Activated CD4-positive, CD25-positive, alpha-beta regulatory T cell treated with anti-CD3 and anti-CD28 coated beads, Interleukin-2, amount 50 U/mL, for 72 hours (primary cell): ENCODE measurements around the gene FAM216A.
"Not testable (repeated sequence)": the region's sequence is repeated elsewhere in the genome, so short reads cannot be mapped to it uniquely, and the experiment has no call there.

Experiments
- DNase-seq: peaks from one replicate; pipeline ENCODE4 v3.0.0; 2021

FAM216A gene, protein sequence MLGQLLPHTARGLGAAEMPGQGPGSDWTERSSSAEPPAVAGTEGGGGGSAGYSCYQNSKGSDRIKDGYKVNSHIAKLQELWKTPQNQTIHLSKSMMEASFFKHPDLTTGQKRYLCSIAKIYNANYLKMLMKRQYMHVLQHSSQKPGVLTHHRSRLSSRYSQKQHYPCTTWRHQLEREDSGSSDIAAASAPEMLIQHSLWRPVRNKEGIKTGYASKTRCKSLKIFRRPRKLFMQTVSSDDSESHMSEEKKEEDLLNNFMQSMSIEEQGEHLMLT

DNA sequence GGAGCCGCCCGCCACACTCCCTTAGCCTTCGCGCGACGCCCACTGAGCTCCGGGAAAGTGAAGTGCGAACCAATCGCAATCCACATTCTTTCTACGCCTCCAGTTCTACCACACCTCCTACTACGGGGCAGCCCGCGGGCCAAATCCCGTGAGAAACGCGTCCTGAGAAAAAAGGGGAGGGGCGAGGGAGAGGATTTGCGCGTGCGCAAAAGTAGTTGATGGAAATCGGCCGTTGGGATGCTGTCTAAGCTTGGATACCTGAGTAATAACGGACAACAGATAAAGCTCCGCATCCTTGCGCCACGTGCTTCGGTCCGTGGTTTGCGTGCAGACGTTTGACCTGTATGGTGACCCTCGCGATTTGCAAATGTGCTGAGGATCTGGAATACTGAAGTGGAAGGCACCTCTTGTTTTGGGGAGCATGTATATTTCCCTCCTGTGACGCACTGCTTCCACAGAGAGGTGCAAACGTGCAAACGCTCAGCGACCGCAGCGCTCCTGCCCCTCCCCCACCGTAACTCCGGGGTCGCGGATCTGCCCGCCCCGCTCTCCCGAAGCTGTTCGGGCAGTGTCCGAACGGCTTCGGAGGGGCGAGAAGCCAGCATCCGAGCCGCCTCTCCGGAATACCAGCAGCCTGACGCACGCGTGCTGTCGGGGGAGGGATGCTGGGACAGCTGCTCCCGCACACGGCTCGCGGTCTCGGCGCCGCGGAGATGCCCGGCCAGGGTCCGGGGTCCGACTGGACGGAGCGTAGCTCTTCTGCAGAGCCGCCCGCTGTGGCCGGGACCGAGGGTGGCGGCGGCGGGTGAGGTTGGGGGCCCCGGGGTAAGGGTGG, at the start of gene FAM216A, which contains the start of gene GPN3:
Gene FAM216A, plus strand, starts transcription at position 632 of the 835 bp plus-strand sequence. Its CDS starts 31 bp downstream, at position 663.
Gene GPN3, minus strand, starts transcription at position 44 of the 835 bp plus-strand sequence. CDS start 54 bp downstream, outside the sequence.
- peak; percentile 91 for DNase-seq

GRCh38 chr12:110420644-110421043, 48.0 kb upstream of the FAM216A start:
- not testable (repeated sequence) for DNase-seq

DNA sequence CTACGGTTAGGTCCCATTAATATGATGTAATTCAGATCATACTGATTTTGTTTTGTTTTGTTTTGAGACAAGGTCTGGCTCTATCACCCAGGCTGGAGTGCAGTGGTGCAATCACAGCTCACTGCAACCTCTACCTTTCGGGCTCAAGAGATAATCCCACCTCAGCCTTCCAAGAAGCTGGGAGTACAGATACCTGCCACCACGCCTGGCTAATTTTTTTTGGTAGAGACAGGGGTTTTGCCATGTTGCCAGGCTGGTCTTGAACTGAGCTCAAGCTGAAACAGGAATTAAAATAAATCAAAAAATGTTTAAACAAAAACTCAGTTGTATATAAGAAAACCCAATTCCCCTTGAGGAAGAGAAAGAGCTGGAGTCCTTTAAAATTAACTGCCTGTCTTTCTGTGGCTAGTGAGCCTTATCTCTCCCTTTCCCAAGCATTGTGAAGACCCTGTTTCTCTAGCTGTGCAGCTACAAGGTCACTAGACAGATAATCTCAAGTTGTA, 47.4 kb upstream of the FAM216A start:
- no peak for DNase-seq

DNA sequence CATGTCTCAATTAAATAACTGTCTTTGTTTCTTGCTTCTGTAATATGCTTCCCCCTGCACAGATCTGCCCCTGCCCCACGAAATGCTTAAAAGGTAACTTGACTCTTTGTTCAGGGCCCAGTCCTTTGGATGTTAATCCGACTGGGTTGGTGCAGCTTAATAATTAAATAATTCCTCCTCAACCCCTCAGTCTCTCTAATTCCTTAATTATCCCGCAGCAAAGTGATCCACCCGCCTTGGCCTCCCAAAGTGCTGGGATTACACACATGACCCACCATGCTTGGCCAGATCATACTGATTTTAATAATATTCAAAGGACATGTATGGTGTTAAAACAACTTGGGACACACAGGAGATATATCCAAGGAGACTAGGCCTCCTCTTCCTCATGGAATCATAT, 46.9 kb upstream of the FAM216A start:
- DNase-seq: no peak

DNA sequence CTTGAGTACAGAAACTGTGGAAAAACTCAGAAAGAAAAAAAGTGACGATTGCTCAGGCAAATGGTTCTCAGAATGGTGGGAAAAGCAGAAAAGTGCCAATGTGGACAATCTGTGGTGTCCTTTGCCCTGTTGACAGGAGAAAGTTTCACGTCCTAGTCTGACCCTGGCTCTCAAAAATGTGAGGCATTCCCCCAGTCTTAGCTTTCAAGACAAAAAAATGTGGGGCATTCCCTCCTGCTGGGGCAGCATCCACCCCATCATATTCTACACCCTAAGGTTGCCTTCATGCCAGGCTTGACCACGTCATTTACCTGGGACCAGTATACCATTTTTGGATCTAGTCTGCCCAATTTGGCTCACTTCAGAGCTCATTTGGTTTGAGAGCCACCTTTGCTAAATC, 44.4 kb upstream of the FAM216A start:
- DNase-seq: no peak

DNA sequence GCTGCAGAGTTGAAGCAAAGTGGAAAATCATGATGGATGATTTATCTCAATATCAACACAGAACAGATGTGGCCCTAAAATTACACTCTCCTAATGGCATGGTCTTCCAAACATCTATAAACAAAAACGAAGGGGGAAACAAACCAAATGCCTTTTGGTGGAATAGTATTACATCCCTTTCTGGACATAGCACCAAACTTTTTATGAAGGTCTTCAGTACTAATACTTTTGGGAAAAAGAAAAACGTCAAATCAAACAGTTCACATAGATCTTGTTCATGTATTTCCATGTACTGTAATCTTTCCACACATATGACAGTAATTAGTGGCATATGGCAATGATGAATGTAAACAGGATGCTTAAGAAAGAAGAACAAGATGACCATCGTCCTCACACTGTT, 42.2 kb upstream of the FAM216A start:
- DNase-seq: no peak

DNA sequence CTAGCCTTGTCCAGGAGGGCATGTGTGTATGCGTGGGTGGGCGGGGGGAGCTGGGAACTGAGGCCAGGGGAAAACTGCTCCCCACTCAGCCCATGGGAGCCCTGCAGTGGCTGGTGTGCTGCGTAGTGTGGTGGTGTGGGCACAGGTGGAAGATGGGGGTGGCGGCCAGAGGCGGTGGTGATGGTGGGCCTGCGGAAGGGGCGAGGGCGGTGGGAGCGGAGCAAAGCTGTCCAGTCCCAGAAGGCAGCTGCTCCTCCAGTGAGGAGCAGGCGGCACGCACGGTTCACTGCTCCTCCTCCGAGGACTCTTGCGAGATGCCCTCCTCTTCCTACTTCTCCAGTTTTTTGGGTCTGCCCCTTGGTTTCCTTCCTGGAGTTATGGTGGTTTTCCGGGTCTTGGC, 39.0 kb upstream of the FAM216A start:
- not testable (repeated sequence) for DNase-seq

- no peak for DNase-seq
Measured at GRCh38 chr12:110431957-110432587, 36.6 kb upstream of the FAM216A start.

- DNase-seq: no peak
Measured at GRCh38 chr12:110436231-110436630, 32.4 kb upstream of the FAM216A start.

GRCh38 chr12:110444455-110444854, 24.2 kb upstream of the FAM216A start:
- DNase-seq: no peak

- DNase-seq: peak; percentile 94
Measured at GRCh38 chr12:110449799-110450497, 18.7 kb upstream of the FAM216A start, which contains the start of gene ARPC3. TSS of gene ARPC3 (minus strand) at chr12:110450337. CDS start at chr12:110450260, 77 bp downstream.

DNA sequence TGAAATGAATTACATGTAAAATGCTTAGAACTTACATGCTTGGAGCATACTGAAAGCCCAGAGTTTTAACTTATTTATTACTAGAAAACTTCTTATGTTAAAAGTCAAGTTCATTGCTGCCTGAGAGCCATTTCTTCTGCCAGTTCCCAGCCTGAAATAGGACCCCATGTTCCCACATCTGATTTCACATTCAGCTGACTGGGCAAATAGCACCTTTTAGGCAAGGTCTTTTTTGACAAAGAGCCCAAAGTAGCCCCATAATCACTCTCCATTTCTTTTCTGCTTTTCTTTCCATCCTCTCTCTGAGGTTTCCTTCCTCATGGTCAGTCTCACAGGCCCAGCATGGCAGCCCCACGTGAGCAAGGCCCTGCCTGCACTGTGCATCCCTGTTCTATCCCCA, 17.4 kb upstream of the FAM216A start:
- DNase-seq: no peak

GRCh38 chr12:110453569-110454296, 14.9 kb upstream of the FAM216A start:
- DNase-seq: no peak

GRCh38 chr12:110458756-110459155, 9.9 kb upstream of the FAM216A start:
- DNase-seq: no peak

DNA sequence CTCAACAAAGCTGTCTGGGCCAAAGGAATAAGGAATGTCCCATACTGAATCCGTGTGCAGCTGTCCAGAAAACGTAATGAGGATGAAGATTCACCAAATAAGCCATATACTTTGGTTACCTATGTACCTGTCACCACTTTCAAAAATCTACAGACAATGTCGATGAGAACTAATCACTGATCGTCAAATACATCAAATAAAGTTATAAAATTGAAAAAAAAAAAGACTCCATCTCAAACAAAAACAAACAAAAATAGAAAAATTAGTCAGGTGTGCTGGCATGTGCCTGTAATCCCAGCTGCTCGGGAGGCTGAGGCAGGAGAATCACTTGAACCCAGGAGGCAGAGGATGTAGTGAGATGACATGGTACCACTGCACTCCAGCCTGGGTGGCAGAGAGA, 7.5 kb upstream of the FAM216A start:
- DNase-seq: not testable (repeated sequence)

- DNase-seq: no peak
Measured at GRCh38 chr12:110465024-110465423, 3.6 kb upstream of the FAM216A start.

GRCh38 chr12:110465765-110466164, 2.9 kb upstream of the FAM216A start:
- not testable (repeated sequence) for DNase-seq

DNA sequence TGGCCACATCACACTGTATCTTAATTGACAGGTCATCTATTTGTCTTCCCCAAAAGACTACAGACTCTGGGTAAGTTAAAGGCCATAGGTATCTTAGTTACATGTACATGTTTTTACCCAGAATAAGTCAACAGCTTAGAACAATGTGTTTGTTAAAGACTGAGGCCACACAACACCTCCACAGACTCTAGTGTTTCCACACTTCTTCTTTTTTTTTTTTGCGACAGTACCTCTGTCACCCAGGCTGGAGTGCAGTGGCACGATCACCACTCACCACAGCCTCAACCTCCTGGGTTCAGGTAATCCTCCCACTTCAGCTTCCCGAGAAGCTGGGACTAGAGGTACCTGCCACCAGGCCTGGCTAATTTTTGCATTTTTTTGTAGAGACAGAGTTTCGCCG, 1.9 kb upstream of the FAM216A start:
- DNase-seq: no peak

DNA sequence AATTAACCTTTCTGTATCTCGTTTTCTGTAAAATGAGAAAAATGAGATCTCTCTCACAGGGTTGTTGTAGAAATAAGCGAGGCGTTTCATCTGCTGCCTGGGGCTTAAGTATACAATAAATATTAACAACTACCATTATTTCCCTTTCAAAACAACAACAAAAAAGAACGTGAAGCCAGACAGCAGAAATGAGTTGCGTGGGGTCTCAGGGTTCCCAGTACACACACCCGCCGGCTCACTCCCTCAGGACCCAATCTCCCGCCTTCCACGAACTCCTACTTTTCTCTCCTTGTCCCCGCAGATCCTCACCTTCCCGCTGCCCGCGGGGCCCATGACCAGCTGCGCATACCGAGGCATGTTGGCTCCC, 815 bp upstream of the FAM216A start:
- no peak for DNase-seq

DNA sequence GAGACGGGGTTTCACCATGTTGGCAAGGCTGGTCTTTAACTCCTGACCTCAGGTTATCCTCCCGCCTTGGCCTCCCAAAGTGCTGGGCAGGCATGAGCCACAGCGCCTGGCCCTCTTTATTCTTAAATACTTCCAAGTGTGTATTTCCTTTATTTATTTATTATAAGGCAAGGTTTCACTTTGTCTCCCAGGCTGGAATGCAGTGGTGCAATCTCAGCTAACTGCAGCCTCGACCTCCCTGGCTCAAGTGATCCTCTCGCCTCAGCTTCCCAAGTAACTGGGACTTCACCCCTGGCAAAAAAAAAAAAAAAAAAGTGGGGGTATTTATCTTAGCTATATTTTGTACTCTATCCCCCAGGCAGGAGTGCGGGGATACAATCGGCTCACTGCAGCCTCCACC, 6.8 kb downstream of the FAM216A start:
- DNase-seq: no peak

- no peak for DNase-seq
Measured at GRCh38 chr12:110498984-110499706, 30.5 kb downstream of the FAM216A start.
